ENCODE results near the gene ZNF281.

DNA sequence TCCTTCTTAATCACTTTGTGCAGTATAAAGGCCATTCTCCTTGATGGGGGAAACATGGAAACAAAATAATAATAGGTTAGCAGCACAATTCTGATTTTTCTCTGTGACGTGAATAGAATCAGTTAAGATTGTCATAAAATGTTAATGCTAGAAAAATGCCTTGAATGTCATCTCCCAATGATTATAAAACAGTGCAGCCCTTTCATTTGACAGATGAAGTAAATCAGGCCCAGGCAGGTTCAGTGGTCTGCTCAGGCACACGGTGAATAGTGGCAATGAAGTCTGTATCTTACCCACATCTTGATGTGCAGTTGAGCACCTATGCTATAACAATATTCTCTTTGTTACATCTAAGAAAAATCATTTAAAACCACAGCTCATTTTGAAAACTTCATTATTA, 32.2 kb upstream of the ZNF281 start:
- no peak for TF ChIP-seq POLR2AphosphoS5 (IDR thresholded peaks at IDR 0.05; ENCODE audit: low read depth, low read length)
- TF ChIP-seq POLR2A (IDR thresholded peaks at IDR 0.05; ENCODE audit: low read depth, low read length), result no peak
- TF ChIP-seq SPI1 (IDR thresholded peaks at IDR 0.05; ENCODE audit: low read depth, low read length), result no peak
- TF ChIP-seq TAF1 (IDR thresholded peaks at IDR 0.05; ENCODE audit: low read depth, low read length), result no peak
- TF ChIP-seq PAX5 (IDR thresholded peaks at IDR 0.05; ENCODE audit: insufficient read depth, low read length, severe bottlenecking), result no peak
- TF ChIP-seq POU2F2 (IDR thresholded peaks at IDR 0.05; ENCODE audit: low read depth, low read length), result no peak

Data from GM12891 (cell line).